PC-3 (cell line): ENCODE data around the gene DBT. TPM values are rescaled to one million over a fixed set of nuclear protein-coding genes. Genes with fewer than 3 reads are reported as not detected.
A peak's percentile ranks its signal among the peaks of the same experiment; 100 is the strongest.

Source experiments
- ATAC-seq: fragments of 200-7000 bp; cut with Tn5 transposase; 2 replicates; pipeline ENCODE4 v1.9.1; 2020; ENCODE audit warnings: mild to moderate bottlenecking, moderate library complexity
- BruUV-seq: library from RNA; stranded (reverse); fragments of 400-500 nt; replicated peaks from 2 replicates; lab custom pipeline; 2021; lab: Mats Ljungman, UMichigan
- CTCF ChIA-PET: fragments of 300-600 bp; sonication (Branson Sonifier 250); formaldehyde crosslinking; loops from one replicate; lab custom pipeline; 2022; ENCODE audit warnings: antibody characterized with exemption; lab: Charles Lee
- POLR2A ChIA-PET: fragments of 300-600 bp; sonication (Branson Sonifier 250); formaldehyde crosslinking; loops from one replicate; lab custom pipeline; 2022; ENCODE audit warnings: antibody characterized with exemption; ENCODE audit not compliant: unreplicated experiment; lab: Charles Lee
- DNase-seq: peaks from one replicate; pipeline ENCODE4 v3.0.0-alpha.2; 2015
- H2AFZ ChIP-seq: fragments of 300-600 bp; sonication (generic); 2 replicates; pipeline ENCODE4 v1.6.0; 2016; ENCODE audit warnings: antibody characterized with exemption, low read length
- H3F3A ChIP-seq: fragments of 300-600 bp; sonication (generic); one replicate; pipeline ENCODE4 v1.6.0; 2017; ENCODE audit warnings: antibody characterized with exemption, low read length, control low read depth, mild to moderate bottlenecking; ENCODE audit not compliant: unreplicated experiment
- H3K27ac ChIP-seq: fragments of 300-600 bp; sonication (generic); 2 replicates; pipeline ENCODE4 v1.5.1; 2016; ENCODE audit warnings: mild to moderate bottlenecking, low read length
- H3K27me3 ChIP-seq: fragments of 300-600 bp; sonication (generic); 2 replicates; pipeline ENCODE4 v1.6.1; 2016; ENCODE audit warnings: low read length, mixed read lengths
- H3K36me3 ChIP-seq: fragments of 300-600 bp; sonication (generic); 2 replicates; pipeline ENCODE4 v1.6.1; 2016; ENCODE audit warnings: low read depth, mixed run types, low read length, mixed read lengths
- H3K4me1 ChIP-seq: fragments of 300-600 bp; sonication (generic); 2 replicates; pipeline ENCODE4 v1.5.1; 2016; ENCODE audit warnings: low read length; ENCODE audit not compliant: insufficient read depth
- H3K4me2 ChIP-seq: fragments of 300-600 bp; sonication (generic); 2 replicates; pipeline ENCODE4 v1.6.0; 2016; ENCODE audit warnings: low read length
- H3K4me3 ChIP-seq: fragments of 300-600 bp; sonication (generic); 2 replicates; pipeline ENCODE4 v1.5.1; 2016; ENCODE audit warnings: mild to moderate bottlenecking, low read length, mixed read lengths
- H3K79me2 ChIP-seq: fragments of 300-600 bp; sonication (generic); 2 replicates; pipeline ENCODE4 v1.6.1; 2017; ENCODE audit warnings: low read length, mixed read lengths
- H3K9ac ChIP-seq: fragments of 300-600 bp; sonication (generic); 2 replicates; pipeline ENCODE4 v1.6.0; 2016; ENCODE audit warnings: mild to moderate bottlenecking, low read length
- H3K9me2 ChIP-seq: fragments of 300-600 bp; sonication (generic); replicated peaks from 2 replicates; pipeline ENCODE4 v1.6.1; 2016; ENCODE audit warnings: mixed run types, low read length, mixed read lengths
- H3K9me3 ChIP-seq: fragments of 300-600 bp; sonication (generic); 2 replicates; pipeline ENCODE4 v1.6.1; 2016; ENCODE audit warnings: low read length, mixed read lengths
- H4K20me1 ChIP-seq: fragments of 300-600 bp; sonication (generic); 2 replicates; pipeline ENCODE4 v1.6.1; 2016; ENCODE audit warnings: low read length, mixed read lengths
- EZH2 ChIP-seq: fragments of 300-600 bp; sonication (generic); IDR thresholded peaks from one replicate; pipeline ENCODE4 v1.6.1; 2017; ENCODE audit warnings: antibody characterized with exemption, mild to moderate bottlenecking, low read length; ENCODE audit not compliant: unreplicated experiment
- EZH2phosphoT487 ChIP-seq: fragments of 300-600 bp; sonication (generic); IDR thresholded peaks from 2 replicates; pipeline ENCODE4 v1.6.1; 2018; ENCODE audit warnings: mild to moderate bottlenecking, antibody characterized with exemption, low read length, borderline replicate concordance
- intact Hi-C: fragments of 100-400 bp; cut with micrococcal nuclease; formaldehyde crosslinking; loops from 2 replicates; pipeline ENCODE4 v1.9.0; 2023
- total RNA-seq: library from RNA; depleted of rRNA; stranded (reverse); fragments of >200 nt; gene quantifications from 2 replicates; pipeline ENCODE4 v1.2.3, GENCODE V29; 2014
- TF ChIP-seq, protein P1 (sequence below): fragments of 300-600 bp; sonication (generic); conservative IDR thresholded peaks from 2 replicates; pipeline ENCODE4 v1.5.1; 2017; ENCODE audit warnings: antibody characterized with exemption, low read depth, mild to moderate bottlenecking, low read length

The DBT gene
- total RNA-seq, 1 experiment from 2014 or later = 5.1 TPM

DNA sequence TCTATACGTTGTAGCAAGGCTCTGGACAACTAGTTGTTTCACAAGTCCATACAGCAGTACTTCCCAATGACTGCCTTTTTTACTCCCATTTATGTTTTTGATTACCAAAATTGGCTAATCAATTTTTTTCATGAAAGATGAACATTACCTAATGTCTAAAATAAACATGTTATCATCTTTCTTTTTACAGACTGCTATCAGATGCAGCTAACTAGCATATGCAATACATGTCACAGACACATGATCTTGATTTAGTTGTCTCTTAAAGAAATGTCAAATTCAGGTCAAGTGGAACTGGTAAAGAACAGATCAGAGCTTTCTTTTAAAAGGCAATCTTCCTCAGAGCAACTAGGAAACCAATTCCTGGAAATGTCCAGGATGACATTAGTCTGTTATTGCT is 630 bp upstream of the DBT start:
- H3K4me2 ChIP-seq = peak overlapping the region; percentile 79
- BruUV-seq = no TSS peak

DNA sequence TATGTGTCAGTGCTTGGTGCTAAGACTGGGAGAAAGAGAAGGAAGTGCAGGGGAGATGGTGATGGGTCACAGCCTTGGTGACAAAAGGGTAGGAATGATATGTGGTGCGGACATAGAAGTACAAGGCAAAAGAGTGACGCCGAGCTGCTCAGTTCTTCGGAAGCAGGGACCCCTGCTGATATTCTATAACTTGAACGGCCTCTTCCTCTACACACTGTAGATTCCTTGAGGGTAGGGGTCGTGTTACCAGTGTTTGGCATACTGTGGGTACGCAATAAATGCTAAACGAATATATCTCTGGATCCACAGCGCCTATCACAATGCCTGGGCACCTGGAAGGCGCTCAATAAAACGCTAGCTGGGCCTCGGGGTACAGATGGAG is 488 bp downstream of the DBT start:
- BruUV-seq = TSS peak; percentile 86
- POLR2A ChIA-PET = interaction anchor here (0.6 kb wide), 1 partner anchor 13 kb away, joined by 3 read pairs; no protein-coding TSS in a partner anchor
- peak overlapping the region; percentile 78 for H2AFZ ChIP-seq
- H3F3A ChIP-seq = no peaks in the 10 kb centered on the region
- no peaks in the 10 kb centered on the region for H4K20me1 ChIP-seq
- peaks cover 12% of the 10 kb centered on the region; the same call in 1 of the 2 replicates for H3K4me1 ChIP-seq
- no peak overlapping the region for H3K27ac ChIP-seq
- peak overlapping the region; percentile 77 for H3K4me3 ChIP-seq
- no peak for TF ChIP-seq EZH2
- H3K27me3 ChIP-seq = no peaks in the 10 kb centered on the region
- H3K9me2 ChIP-seq = no peaks in the 10 kb centered on the region
- peaks cover 20% of the 10 kb centered on the region for H3K79me2 ChIP-seq
- H3K9me3 ChIP-seq = no peaks in the 10 kb centered on the region
- DNase-seq = no peak
- CTCF ChIA-PET = no interaction called here
- H3K36me3 ChIP-seq = no peaks in the 10 kb centered on the region
- peak overlapping the region; percentile 79 for H3K4me2 ChIP-seq
- peak overlapping the region; percentile 80 for H3K9ac ChIP-seq
- ATAC-seq = peak; percentile 15
- intact Hi-C loops = loop anchor here (2.0 kb wide), 1 partner anchor 104 kb away; the partner anchor contains the start of gene CDC14A

More for the DNA sequence above, 630 bp upstream of the DBT start:
- no peaks in the 10 kb centered on the region for H3K9me2 ChIP-seq
- no peak overlapping the region for H3K27ac ChIP-seq
- H3F3A ChIP-seq = no peaks in the 10 kb centered on the region
- H3K9me3 ChIP-seq = no peaks in the 10 kb centered on the region
- peak overlapping the region; percentile 78 for H2AFZ ChIP-seq
- ChIA-PET CTCF (no interaction called here), POLR2A (interaction anchor here (0.5 to 0.7 kb wide), 3 partner anchors 27 to 148 kb away, joined by 3 read pairs; no protein-coding TSS in a partner anchor)
- H3K9ac ChIP-seq = peak overlapping the region; percentile 1; the same call in 1 of the 2 replicates
- ATAC-seq = no peak
- intact Hi-C loops = no loop called here
- no peaks in the 10 kb centered on the region for H4K20me1 ChIP-seq
- no peak for TF ChIP-seq EZH2
- TF ChIP-seq, protein P1, sequence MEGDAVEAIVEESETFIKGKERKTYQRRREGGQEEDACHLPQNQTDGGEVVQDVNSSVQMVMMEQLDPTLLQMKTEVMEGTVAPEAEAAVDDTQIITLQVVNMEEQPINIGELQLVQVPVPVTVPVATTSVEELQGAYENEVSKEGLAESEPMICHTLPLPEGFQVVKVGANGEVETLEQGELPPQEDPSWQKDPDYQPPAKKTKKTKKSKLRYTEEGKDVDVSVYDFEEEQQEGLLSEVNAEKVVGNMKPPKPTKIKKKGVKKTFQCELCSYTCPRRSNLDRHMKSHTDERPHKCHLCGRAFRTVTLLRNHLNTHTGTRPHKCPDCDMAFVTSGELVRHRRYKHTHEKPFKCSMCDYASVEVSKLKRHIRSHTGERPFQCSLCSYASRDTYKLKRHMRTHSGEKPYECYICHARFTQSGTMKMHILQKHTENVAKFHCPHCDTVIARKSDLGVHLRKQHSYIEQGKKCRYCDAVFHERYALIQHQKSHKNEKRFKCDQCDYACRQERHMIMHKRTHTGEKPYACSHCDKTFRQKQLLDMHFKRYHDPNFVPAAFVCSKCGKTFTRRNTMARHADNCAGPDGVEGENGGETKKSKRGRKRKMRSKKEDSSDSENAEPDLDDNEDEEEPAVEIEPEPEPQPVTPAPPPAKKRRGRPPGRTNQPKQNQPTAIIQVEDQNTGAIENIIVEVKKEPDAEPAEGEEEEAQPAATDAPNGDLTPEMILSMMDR = no peak
- no peak for TF ChIP-seq EZH2phosphoT487
- no peaks in the 10 kb centered on the region for H3K36me3 ChIP-seq
- H3K4me3 ChIP-seq = peak overlapping the region; percentile 77
- no peak for DNase-seq
- H3K4me1 ChIP-seq = peaks cover 12% of the 10 kb centered on the region; the same call in 1 of the 2 replicates
- H3K27me3 ChIP-seq = no peaks in the 10 kb centered on the region
- H3K79me2 ChIP-seq = peaks cover 18% of the 10 kb centered on the region

DNA sequence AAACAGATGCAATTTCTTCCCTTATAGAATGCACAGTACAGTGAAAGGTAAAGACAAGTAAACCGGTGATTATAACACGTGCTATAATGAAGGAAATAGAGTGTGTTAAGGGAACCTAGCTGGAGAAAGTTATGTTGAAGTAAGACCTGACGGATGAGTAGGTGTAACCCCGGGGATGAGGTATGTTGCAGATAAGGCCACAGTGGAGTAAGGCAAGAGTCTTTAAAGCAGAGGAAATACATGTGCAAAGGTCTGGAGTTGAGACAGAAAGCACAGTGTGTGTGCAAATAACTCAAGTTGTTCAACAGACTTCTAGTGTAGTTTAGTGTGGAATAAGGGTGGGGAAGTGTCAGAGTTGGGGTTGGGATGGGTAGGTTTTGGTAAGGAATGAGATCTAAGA is 2.9 kb downstream of the DBT start:
- H3K27me3 ChIP-seq = no peaks in the 10 kb centered on the region
- no peak overlapping the region for H3K27ac ChIP-seq
- no peak for TF ChIP-seq EZH2
- TF ChIP-seq EZH2phosphoT487 = no peak
- TF ChIP-seq, protein P1 = no peak
- H3K36me3 ChIP-seq = no peaks in the 10 kb centered on the region
- ChIA-PET CTCF (no interaction called here), POLR2A (no interaction called here)
- H3K9me3 ChIP-seq = no peaks in the 10 kb centered on the region
- peaks cover 12% of the 10 kb centered on the region; the same call in 1 of the 2 replicates for H3K4me1 ChIP-seq
- H3K79me2 ChIP-seq = peaks cover 24% of the 10 kb centered on the region
- H3K4me3 ChIP-seq = no peak overlapping the region
- no peak for ATAC-seq
- H3K9me2 ChIP-seq = no peaks in the 10 kb centered on the region
- peak overlapping the region; percentile 6; the same call in 1 of the 2 replicates for H3K4me2 ChIP-seq
- no peaks in the 10 kb centered on the region for H3F3A ChIP-seq
- BruUV-seq = no TSS peak
- H3K9ac ChIP-seq = no peak overlapping the region
- H4K20me1 ChIP-seq = no peaks in the 10 kb centered on the region
- H2AFZ ChIP-seq = no peak overlapping the region
- no peak for DNase-seq
- intact Hi-C loops = no loop called here
